ENCODE data around the gene AQP12B. TPM values are rescaled to one million over a fixed set of nuclear protein-coding genes. Genes with fewer than 3 reads are reported as not detected.
"Not testable (repeated sequence)": the region's sequence is repeated elsewhere in the genome, so short reads cannot be mapped to it uniquely, and the experiment has no call there.

The AQP12B gene
- total and polyA plus RNA-seq, 2 of the 13 experiments (the other 11 are each of a cell fraction or from before 2014, with no cell fraction given): not detected

DNA sequence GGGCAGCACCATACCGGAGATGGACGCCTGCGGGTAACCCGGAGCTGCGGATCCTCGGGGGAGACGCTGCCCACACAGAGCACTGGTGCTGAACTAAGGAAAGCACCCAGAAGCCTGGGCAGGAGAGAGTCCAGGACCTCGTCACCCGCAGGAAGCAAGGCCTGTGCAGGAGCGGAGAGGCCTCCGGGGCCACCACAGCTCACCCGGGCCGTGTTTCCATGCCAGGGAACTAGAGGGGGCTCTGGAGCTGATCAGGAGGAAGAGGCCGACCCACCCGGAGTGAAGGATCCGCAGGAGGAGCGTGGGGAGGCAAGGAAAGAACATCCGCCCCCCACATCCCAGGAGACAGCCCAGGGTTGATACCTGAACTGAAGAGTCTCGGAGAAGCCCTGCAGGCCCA is 3.8 kb downstream of the AQP12B start:
- DNase-seq (ENCODE audit: low spot score); CTCF ChIA-PET (ENCODE audit: low intra/inter-chr PET ratio, low total read pairs); POLR2A ChIA-PET; H4K20me1 ChIP-seq (ENCODE audit: insufficient read depth, low read length); BruUV-seq (replicated peaks); H3K9me3 ChIP-seq (ENCODE audit: low read length); H3K4me1 ChIP-seq (ENCODE audit: insufficient read depth, low read length); H3K4me3 ChIP-seq (replicated peaks in 1 of 3; ENCODE audit: insufficient read depth in 1 of 3, low read depth in 2 of 3, low read length in 3 of 3); H2AFZ ChIP-seq (ENCODE audit: low read length); H3K4me2 ChIP-seq (ENCODE audit: low read depth, low read length); H3K27me3 ChIP-seq (ENCODE audit: control insufficient read depth in 1 of 2, insufficient read depth in 2 of 2, low read length in 2 of 2); FAIRE-seq; H3K9ac ChIP-seq (ENCODE audit: insufficient read depth, low read depth, low read length); intact Hi-C loops (cut with micrococcal nuclease; ENCODE audit: unreplicated experiment); in situ Hi-C loops (cut with HindIII; ENCODE audit: extremely low pct_ligation_motif_present, low pct_unique_long_range_greater_than_20kb); H3K79me2 ChIP-seq (ENCODE audit: insufficient read depth, low read length); H3K36me3 ChIP-seq (replicated peaks in 1 of 2; ENCODE audit: control insufficient read depth in 1 of 2, insufficient read depth in 2 of 2, low read length in 2 of 2); H3K27ac ChIP-seq (ENCODE audit: extremely low read length, insufficient read depth, low read length): not testable (repeated sequence)
- ATAC-seq: peak; percentile 55
- WGBS (ENCODE audit: low lambda C conversion rate): no CpG with 5 or more reads among the region's 19 CpGs

GRCh38 chr2:240678043-240678442 is 4.6 kb downstream of the AQP12B start:
- H3K4me2 ChIP-seq (ENCODE audit: low read depth, low read length); intact Hi-C loops (cut with micrococcal nuclease; ENCODE audit: unreplicated experiment): not testable (repeated sequence)

GRCh38 chr2:240675345-240675744 is 7.3 kb downstream of the AQP12B start:
- intact Hi-C loops (cut with micrococcal nuclease; ENCODE audit: unreplicated experiment); H2AFZ ChIP-seq (ENCODE audit: low read length); POLR2A ChIA-PET; in situ Hi-C loops (cut with HindIII; ENCODE audit: extremely low pct_ligation_motif_present, low pct_unique_long_range_greater_than_20kb); H3K4me2 ChIP-seq (ENCODE audit: low read depth, low read length); H3K4me3 ChIP-seq (replicated peaks in 1 of 3; ENCODE audit: insufficient read depth in 1 of 3, low read depth in 2 of 3, low read length in 3 of 3); DNase-seq (ENCODE audit: low spot score); H3K36me3 ChIP-seq (replicated peaks in 1 of 2; ENCODE audit: control insufficient read depth in 1 of 2, insufficient read depth in 2 of 2, low read length in 2 of 2); H3K9me3 ChIP-seq (ENCODE audit: low read length); CTCF ChIA-PET (ENCODE audit: low intra/inter-chr PET ratio, low total read pairs); H3K27ac ChIP-seq (ENCODE audit: extremely low read length, insufficient read depth, low read length); H3K9ac ChIP-seq (ENCODE audit: insufficient read depth, low read depth, low read length); BruUV-seq (replicated peaks); H3K79me2 ChIP-seq (ENCODE audit: insufficient read depth, low read length); H4K20me1 ChIP-seq (ENCODE audit: insufficient read depth, low read length); H3K4me1 ChIP-seq (ENCODE audit: insufficient read depth, low read length): not testable (repeated sequence)
- FAIRE-seq (peak; percentile 43), ATAC-seq (peak; percentile 49)
- WGBS (ENCODE audit: low lambda C conversion rate): no CpG with 5 or more reads among the region's 24 CpGs
- peaks cover 6 to 38% of the 10 kb centered on the region in 2 experiments for H3K27me3 ChIP-seq (ENCODE audit: control insufficient read depth in 1 of 2, insufficient read depth in 2 of 2, low read length in 2 of 2)

More at GRCh38 chr2:240678043-240678442, 4.6 kb downstream of the AQP12B start:
- H3K36me3 ChIP-seq (replicated peaks in 1 of 2; ENCODE audit: control insufficient read depth in 1 of 2, insufficient read depth in 2 of 2, low read length in 2 of 2); BruUV-seq (replicated peaks); H3K4me3 ChIP-seq (replicated peaks in 1 of 3; ENCODE audit: insufficient read depth in 1 of 3, low read depth in 2 of 3, low read length in 3 of 3); in situ Hi-C loops (cut with HindIII; ENCODE audit: extremely low pct_ligation_motif_present, low pct_unique_long_range_greater_than_20kb); H3K9me3 ChIP-seq (ENCODE audit: low read length); CTCF ChIA-PET (ENCODE audit: low intra/inter-chr PET ratio, low total read pairs); H4K20me1 ChIP-seq (ENCODE audit: insufficient read depth, low read length); FAIRE-seq; ATAC-seq; H3K27ac ChIP-seq (ENCODE audit: extremely low read length, insufficient read depth, low read length); H3K9ac ChIP-seq (ENCODE audit: insufficient read depth, low read depth, low read length); DNase-seq (ENCODE audit: low spot score); H2AFZ ChIP-seq (ENCODE audit: low read length); H3K79me2 ChIP-seq (ENCODE audit: insufficient read depth, low read length); POLR2A ChIA-PET; H3K4me1 ChIP-seq (ENCODE audit: insufficient read depth, low read length): not testable (repeated sequence)
- WGBS (ENCODE audit: low lambda C conversion rate): 39% methylated on average over 5 of the region's 14 CpGs
- peaks cover 2 to 14% of the 10 kb centered on the region in 2 experiments; a peak in 3 of 5 replicates for H3K27me3 ChIP-seq (ENCODE audit: control insufficient read depth in 1 of 2, insufficient read depth in 2 of 2, low read length in 2 of 2)

DNA sequence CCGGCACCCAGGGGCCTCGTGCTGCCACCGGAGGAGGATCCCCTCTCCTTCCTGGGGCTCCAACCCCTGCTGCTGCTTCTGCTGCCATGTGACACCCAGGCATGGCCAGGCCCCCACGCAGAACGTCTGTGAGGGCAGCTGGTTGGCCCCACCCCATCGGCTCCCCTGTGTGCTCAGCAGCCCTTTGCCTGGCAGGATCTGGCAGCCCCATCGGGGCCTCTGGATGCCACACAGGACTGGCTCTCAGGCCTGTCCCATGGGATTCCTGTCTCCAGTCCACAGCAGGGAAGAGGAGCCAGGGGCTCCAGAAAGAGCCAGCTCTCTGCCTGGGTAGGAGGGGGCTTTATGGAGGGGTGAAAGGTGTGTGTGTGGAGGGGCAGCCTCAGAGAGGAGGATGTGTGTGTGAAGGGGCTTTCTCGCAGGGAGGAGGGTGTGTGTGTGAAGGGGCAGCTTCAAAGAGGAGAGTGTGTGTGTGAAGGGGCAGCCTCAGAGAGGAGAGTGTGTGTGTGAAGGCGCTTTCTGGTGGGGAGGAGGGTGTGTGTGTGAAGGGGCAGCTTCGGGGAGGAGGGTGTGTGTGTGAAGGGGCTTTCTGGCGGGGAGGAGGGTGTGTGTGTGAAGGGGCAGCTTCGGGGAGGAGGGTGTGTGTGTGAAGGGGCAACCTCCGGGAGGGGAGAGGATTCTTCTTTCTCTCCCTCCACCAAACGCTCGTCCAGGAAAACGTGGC is 8.1 kb downstream of the AQP12B start:
- POLR2A ChIA-PET; BruUV-seq (replicated peaks); H3K27ac ChIP-seq (ENCODE audit: extremely low read length, insufficient read depth, low read length); H3K9me3 ChIP-seq (ENCODE audit: low read length); H4K20me1 ChIP-seq (ENCODE audit: insufficient read depth, low read length); H3K9ac ChIP-seq (ENCODE audit: insufficient read depth, low read depth, low read length); H3K79me2 ChIP-seq (ENCODE audit: insufficient read depth, low read length); intact Hi-C loops (cut with micrococcal nuclease; ENCODE audit: unreplicated experiment); H3K4me2 ChIP-seq (ENCODE audit: low read depth, low read length); H3K4me3 ChIP-seq (replicated peaks in 1 of 3; ENCODE audit: insufficient read depth in 1 of 3, low read depth in 2 of 3, low read length in 3 of 3); DNase-seq (ENCODE audit: low spot score); in situ Hi-C loops (cut with HindIII; ENCODE audit: extremely low pct_ligation_motif_present, low pct_unique_long_range_greater_than_20kb); CTCF ChIA-PET (ENCODE audit: low intra/inter-chr PET ratio, low total read pairs); H3K4me1 ChIP-seq (ENCODE audit: insufficient read depth, low read length); FAIRE-seq; H3K36me3 ChIP-seq (replicated peaks in 1 of 2; ENCODE audit: control insufficient read depth in 1 of 2, insufficient read depth in 2 of 2, low read length in 2 of 2); H2AFZ ChIP-seq (ENCODE audit: low read length); ATAC-seq: not testable (repeated sequence)
- H3K27me3 ChIP-seq (ENCODE audit: control insufficient read depth in 1 of 2, insufficient read depth in 2 of 2, low read length in 2 of 2): peaks cover 6 to 44% of the 10 kb centered on the region in 2 experiments
- WGBS (ENCODE audit: low lambda C conversion rate): 3% methylated on average over 8 of the region's 16 CpGs

All from HepG2 (cell line).